D721Med (cell line): ENCODE results near the gene UIMC1.

Source experiments
- DNase-seq: peaks from one replicate; pipeline ENCODE4 v3.0.0; 2011; ENCODE audit warnings: low spot score; ENCODE audit not compliant: insufficient read length
- FAIRE-seq: peaks from 2 replicates; lab custom pipeline; 2011; peaks lifted over from hg19 to GRCh38; lab: Jason Lieb, UNC
- CTCF ChIP-seq: IDR thresholded peaks from 2 replicates; pipeline ENCODE4 v1.5.1; 2012; ENCODE audit warnings: mild to moderate bottlenecking, control low read depth; ENCODE audit not compliant: insufficient read depth; ENCODE audit errors: missing control alignments

The UIMC1 gene

GRCh38 chr5:176941951-176942350, 64.6 kb downstream of the UIMC1 start:
- FAIRE-seq (no peak), DNase-seq (no peak)
- no peak for TF ChIP-seq CTCF

DNA sequence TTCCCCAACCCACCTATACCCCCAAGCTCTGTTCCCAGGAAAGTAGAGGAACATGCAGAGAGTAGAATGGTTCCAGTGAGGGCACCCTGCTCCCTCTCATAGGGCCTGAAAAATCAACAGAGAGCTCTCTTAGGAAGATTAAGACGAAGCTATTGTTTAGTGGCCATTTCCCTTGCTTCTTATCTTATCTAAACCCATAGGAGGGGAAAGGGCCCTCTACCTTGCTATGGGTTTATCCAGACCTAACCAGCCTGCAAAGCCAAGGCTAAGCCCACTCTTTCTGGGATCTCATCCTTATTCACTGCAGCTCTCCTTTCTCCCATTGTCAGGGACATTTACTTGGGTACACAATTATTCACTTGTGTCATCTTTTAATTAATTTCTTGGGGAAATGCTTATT, 68.1 kb downstream of the UIMC1 start:
- no peak for TF ChIP-seq CTCF
- FAIRE-seq = no peak
- DNase-seq = no peak

- FAIRE-seq (no peak), DNase-seq (no peak)
- no peak for TF ChIP-seq CTCF
These were observed 71.6 kb downstream of the UIMC1 start for GRCh38 chr5:176935017-176935416.

- no peak for FAIRE-seq
- DNase-seq = no peak
These were observed 72.2 kb downstream of the UIMC1 start for GRCh38 chr5:176934309-176934930.

GRCh38 chr5:176929654-176930053, 76.9 kb downstream of the UIMC1 start:
- FAIRE-seq = no peak
- no peak for TF ChIP-seq CTCF
- no peak for DNase-seq

More at GRCh38 chr5:176934309-176934930, 72.2 kb downstream of the UIMC1 start:
- no peak for TF ChIP-seq CTCF

- FAIRE-seq (no peak), DNase-seq (no peak)
- TF ChIP-seq CTCF = no peak
These were observed 79.0 kb downstream of the UIMC1 start for GRCh38 chr5:176927562-176927961.

DNA sequence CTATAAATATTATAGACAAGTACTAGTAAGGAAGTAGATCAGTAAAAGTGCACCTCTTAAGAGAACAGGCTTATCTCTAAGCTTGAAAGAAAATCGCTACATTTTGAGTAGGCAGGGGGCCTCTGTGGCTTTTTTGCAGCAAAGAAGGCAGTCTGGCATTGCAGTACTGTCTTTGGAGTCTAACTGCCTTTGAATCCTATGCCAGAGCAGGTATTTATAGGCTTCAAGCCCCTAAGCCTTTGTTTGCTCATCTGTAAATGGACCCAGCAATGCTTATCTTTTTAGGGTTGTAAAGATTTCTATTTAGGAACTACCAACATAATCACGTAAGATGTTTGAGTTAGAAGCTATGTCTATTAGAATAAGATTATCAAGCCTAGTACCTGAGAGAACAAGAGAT, 83.8 kb downstream of the UIMC1 start:
- DNase-seq = no peak
- no peak for TF ChIP-seq CTCF
- FAIRE-seq = no peak
